ENCODE results near the gene TLR4. TPM values are rescaled to one million over a fixed set of nuclear protein-coding genes. Genes with fewer than 3 reads are reported as not detected.

TLR4 gene
- total RNA-seq, 1 donor from 2014 or later, result 13.6 TPM

- peaks cover 3% of the 10 kb centered on the region for H3K27me3 Mint-ChIP-seq (ENCODE audit: low read depth)
- DNase-seq (ENCODE audit: low spot score), result no peak
- H3K4me1 Mint-ChIP-seq (ENCODE audit: low read depth), result no peaks in the 10 kb centered on the region
- no peak overlapping the region for H3K27ac Mint-ChIP-seq (ENCODE audit: unreplicated experiment)
- no peak for TF ChIP-seq CTCF (IDR thresholded peaks at IDR 0.05)
- no peak overlapping the region for H3K4me3 Mint-ChIP-seq (ENCODE audit: unreplicated experiment)
- no peaks in the 10 kb centered on the region for H3K36me3 Mint-ChIP-seq (ENCODE audit: low read depth)
- no peaks in the 10 kb centered on the region for H3K9me3 Mint-ChIP-seq (ENCODE audit: low read depth)
Measured at GRCh38 chr9:117746263-117746662, 42.1 kb downstream of the TLR4 start.

GRCh38 chr9:117747386-117747970 lies 43.3 kb downstream of the TLR4 start:
- no peak overlapping the region for H3K27ac Mint-ChIP-seq (ENCODE audit: unreplicated experiment)
- no peaks in the 10 kb centered on the region for H3K36me3 Mint-ChIP-seq (ENCODE audit: low read depth)
- H3K9me3 Mint-ChIP-seq (ENCODE audit: low read depth), result no peaks in the 10 kb centered on the region
- H3K4me3 Mint-ChIP-seq (ENCODE audit: unreplicated experiment), result no peak overlapping the region
- no peak for TF ChIP-seq CTCF (IDR thresholded peaks at IDR 0.05)
- no peak for DNase-seq (ENCODE audit: low spot score)
- no peaks in the 10 kb centered on the region for H3K4me1 Mint-ChIP-seq (ENCODE audit: low read depth)
- peaks cover 4% of the 10 kb centered on the region for H3K27me3 Mint-ChIP-seq (ENCODE audit: low read depth)

- no peak overlapping the region for H3K4me3 Mint-ChIP-seq (ENCODE audit: unreplicated experiment)
- DNase-seq (ENCODE audit: low spot score), result no peak
- no peak overlapping the region for H3K27ac Mint-ChIP-seq (ENCODE audit: unreplicated experiment)
- H3K27me3 Mint-ChIP-seq (ENCODE audit: low read depth), result peaks cover 4% of the 10 kb centered on the region
- H3K9me3 Mint-ChIP-seq (ENCODE audit: low read depth), result no peaks in the 10 kb centered on the region
- TF ChIP-seq CTCF (IDR thresholded peaks at IDR 0.05), result no peak
- H3K4me1 Mint-ChIP-seq (ENCODE audit: low read depth), result no peaks in the 10 kb centered on the region
- no peaks in the 10 kb centered on the region for H3K36me3 Mint-ChIP-seq (ENCODE audit: low read depth)
Measured at GRCh38 chr9:117750401-117750800, 46.2 kb downstream of the TLR4 start.

- TF ChIP-seq CTCF (IDR thresholded peaks at IDR 0.05), result no peak
- DNase-seq (ENCODE audit: low spot score), result no peak
- Mint-ChIP-seq H3K36me3 (ENCODE audit: low read depth) (no peaks in the 10 kb centered on the region), H3K4me1 (ENCODE audit: low read depth) (no peaks in the 10 kb centered on the region), H3K9me3 (ENCODE audit: low read depth) (no peaks in the 10 kb centered on the region), H3K4me3 (ENCODE audit: unreplicated experiment) (no peak overlapping the region), H3K27ac (ENCODE audit: unreplicated experiment) (no peak overlapping the region), H3K27me3 (ENCODE audit: low read depth) (peaks cover 4% of the 10 kb centered on the region)
Measured at GRCh38 chr9:117752894-117753293, 48.7 kb downstream of the TLR4 start.

GRCh38 chr9:117757561-117758190 lies 53.5 kb downstream of the TLR4 start:
- no peak for TF ChIP-seq CTCF (IDR thresholded peaks at IDR 0.05)
- no peaks in the 10 kb centered on the region for H3K27me3 Mint-ChIP-seq (ENCODE audit: low read depth)
- H3K9me3 Mint-ChIP-seq (ENCODE audit: low read depth), result no peaks in the 10 kb centered on the region
- peaks cover 2% of the 10 kb centered on the region for H3K4me1 Mint-ChIP-seq (ENCODE audit: low read depth)
- no peak overlapping the region for H3K4me3 Mint-ChIP-seq (ENCODE audit: unreplicated experiment)
- no peak for DNase-seq (ENCODE audit: low spot score)
- no peak overlapping the region for H3K27ac Mint-ChIP-seq (ENCODE audit: unreplicated experiment)
- H3K36me3 Mint-ChIP-seq (ENCODE audit: low read depth), result no peaks in the 10 kb centered on the region
